Measurements from ENCODE around the gene ARHGDIB.

ARHGDIB gene

DNA sequence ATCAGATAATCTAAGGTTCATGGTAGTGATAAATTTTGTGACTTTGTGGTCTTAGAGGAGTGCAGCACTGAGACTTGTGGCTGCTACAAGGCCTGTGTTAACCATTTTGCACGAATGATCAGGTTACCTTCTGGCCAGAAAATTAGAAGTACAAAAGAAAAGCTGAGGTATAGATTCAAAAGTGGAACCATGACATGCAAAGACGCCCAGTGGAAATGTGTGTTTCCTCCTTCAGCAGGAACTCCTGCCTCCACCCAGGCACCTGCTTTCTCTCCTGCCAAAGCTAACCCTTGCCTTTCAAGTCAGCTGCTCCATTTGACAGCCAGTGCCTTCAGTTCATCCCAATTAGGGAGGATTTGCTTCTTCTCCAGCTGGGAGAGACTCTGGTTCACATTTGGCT lies 21.6 kb upstream of the ARHGDIB start:
- DNase-seq (ENCODE audit: low read depth): no peak

DNA sequence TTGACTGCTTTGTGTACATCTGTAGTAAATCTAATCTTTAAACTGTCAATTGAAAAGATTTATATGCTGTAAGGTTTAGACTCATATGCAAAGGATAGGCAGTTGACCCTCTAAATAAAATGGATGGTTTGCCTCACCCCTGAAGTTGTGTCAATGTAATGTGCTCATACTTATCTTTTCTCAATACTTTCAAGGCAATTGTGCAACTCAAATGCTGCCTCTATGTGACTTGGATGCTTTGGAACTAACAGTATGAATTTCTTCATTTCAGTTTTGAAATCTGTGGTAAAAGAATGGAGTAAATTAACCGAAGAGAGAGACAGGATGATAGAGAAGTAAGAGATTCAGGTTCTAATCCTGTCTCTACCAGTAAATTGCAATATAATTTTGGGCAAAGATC lies 21.2 kb upstream of the ARHGDIB start:
- DNase-seq (ENCODE audit: low read depth): no peak

DNA sequence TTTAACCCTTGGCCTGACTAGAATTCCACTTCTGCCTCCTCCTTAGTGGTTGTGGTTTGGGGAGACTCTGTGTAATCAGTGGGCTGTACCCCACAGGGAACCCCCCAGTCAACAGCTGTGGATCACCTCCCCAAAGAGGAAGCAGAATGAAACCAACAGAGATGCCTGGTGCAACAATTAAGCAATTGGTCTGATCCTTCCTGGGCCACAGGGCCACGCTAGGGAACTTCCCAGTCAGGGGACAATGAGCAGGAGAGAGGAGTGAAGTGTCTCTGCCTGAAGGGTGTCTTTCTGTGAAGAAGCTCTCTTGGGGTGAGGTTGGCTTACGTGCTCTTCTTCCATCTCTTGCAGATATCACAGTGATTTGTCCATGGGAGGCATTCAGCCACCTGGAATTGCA lies 19.6 kb upstream of the ARHGDIB start:
- DNase-seq (ENCODE audit: low read depth): no peak

DNA sequence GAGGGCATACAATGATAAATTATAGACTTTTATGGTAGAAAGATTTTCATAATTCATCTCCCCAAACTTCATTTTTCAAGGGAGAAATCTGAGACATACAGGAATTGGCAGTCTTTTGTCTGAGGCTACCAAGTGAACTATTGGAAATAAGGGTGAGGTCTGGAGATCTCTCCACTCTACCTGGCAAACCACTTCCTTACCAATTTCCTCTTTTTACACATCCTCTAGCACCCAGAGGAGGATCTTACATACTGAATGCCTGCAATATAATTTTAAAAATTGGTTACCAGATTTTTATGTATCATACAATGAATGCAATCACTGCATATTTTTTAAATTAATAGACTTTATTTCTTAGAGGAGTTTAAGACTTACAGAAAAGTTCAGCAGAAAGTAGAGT lies 18.1 kb upstream of the ARHGDIB start:
- DNase-seq (ENCODE audit: low read depth): no peak

DNA sequence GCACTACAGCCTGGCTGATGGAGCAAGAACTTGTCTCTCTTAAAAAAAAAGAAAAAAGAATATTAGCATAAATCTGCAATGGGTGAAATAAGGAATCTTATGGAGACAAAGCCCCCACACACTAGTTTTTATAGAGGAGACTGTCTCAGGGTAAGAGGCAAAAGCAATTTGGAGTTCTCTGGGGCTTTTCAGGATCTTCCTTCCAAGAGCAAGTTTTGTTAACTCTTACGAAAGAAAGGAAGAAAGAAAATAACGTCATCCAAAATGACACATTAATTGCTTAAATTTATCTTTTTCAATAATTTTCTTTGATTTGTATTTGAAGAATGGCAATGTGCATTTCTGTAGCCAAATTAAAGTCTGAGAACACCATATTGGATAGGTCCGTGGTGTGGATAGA lies 15.3 kb upstream of the ARHGDIB start:
- DNase-seq (ENCODE audit: low read depth): no peak

DNA sequence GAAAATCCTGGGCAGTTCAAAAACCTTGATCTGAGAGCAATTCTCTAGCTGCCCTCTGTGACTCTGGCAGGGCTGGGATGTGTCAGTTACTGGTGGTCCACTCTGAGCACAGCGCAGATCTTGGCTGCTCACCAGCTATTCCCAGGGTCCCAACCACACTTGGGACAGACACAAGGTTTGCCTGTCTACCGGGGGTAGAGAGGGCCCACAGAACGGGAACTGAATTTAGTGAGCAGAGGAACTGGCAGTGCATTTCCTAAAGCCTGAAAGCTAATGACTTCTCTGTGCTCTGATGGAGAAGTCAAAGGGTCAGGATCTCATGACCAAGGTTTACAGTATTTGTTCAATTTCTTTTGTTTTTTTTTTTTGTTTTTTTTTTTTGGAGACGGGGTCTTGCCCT lies 14.1 kb upstream of the ARHGDIB start:
- no peak for DNase-seq (ENCODE audit: low read depth)

DNA sequence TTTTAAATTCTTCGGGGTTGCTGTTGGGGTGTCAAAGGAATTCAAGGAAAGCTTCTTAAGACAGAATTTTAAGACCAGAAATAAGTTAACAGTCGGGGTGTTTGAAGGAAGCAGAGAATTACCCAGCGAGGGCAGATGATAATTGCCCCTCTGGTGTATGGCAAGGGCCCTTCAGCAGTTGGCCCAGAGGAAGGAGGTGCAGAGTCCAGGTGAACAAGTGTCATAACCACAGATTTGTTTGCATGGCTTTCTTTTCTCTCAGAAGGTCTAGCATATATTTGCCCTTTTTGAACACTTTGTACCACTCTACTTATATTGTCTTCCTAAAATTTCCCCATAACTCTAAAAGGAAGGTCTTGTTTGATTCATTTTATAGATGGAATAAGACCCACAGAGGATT lies 13.2 kb upstream of the ARHGDIB start:
- no peak for DNase-seq (ENCODE audit: low read depth)

DNA sequence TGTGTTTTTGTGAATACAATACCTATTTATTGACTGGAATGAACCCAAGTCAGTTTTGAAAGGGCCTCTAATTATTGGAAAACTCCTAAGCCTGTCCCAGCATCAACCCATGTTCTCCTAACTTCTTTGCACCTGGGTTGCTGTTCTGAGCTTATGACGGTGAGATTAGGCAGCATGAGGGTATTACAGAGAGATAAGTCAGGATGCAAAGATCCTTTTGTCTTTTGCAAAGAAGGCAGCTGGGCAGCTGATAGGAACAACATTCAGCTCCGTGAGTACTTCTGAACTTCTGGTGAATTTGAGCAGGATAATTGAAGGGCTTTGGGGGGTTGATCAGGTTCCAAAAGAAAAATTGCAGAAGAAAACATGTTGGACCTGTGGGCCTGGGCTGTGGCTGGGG lies 11.4 kb upstream of the ARHGDIB start, which contains the start of gene PDE6H:
PDE6H (plus strand) TSS at position 227 of the 400 bp plus-strand sequence. CDS start 4,971 bp downstream, outside the sequence.
- no peak for DNase-seq (ENCODE audit: low read depth)

DNA sequence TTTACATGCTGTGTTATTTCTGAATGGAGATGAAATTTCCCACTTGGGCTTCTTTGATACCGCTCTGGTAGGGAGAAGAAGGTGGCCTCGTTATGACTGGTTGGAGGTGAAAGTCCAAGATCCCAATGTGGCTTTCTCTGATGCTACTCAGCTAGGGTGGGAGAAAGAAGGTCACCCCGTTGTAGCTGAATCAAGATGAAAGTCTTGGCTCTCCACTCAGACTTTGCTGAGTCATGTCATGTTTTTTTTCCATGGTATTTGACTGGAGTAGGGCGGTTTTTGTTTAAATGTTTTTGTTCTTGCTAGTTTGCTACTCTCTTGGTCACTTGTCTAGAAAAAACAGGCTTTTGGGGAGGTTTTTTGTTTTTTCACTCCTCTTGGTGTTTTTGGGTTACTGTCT lies 9.1 kb upstream of the ARHGDIB start:
- no peak for DNase-seq (ENCODE audit: low read depth)

DNA sequence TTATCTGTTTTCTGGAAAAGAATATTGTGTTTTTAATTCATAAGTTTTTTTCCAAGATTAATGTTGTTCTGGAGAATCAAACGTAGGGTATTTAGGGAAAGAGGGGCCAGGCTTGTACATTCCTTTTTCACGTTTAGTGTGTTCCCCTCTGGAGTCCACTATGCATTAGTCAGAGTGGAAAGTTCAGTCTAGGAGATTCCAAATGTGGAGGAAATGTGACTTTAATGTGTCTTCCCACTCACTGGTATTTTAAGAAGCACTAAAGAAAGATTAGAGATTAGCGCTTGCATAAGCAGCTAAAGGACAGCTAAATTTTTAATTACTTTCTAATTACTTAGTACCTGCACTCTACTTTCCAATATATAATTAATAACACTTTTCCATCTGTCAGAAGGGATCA lies 7.1 kb upstream of the ARHGDIB start:
- no peak for DNase-seq (ENCODE audit: low read depth)

DNA sequence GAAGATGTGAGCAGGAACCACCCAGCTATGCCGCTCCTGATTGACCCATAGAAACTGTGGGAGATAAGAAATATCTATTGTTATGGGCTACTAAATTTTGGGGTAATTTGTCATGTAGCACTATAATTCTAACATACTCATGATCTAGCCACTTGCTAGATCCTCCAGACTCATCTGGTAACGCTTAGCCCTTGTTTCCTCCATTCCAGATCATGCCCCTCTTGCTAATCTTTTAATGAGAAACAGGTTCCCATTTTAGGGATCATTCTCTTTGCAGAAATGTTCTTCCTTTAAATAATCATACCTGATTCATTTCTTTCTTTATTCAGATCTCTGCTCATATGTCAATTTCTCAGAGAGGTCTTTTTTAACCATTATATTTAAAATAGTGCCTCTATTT lies 3.8 kb upstream of the ARHGDIB start:
- DNase-seq (ENCODE audit: low read depth): no peak

DNA sequence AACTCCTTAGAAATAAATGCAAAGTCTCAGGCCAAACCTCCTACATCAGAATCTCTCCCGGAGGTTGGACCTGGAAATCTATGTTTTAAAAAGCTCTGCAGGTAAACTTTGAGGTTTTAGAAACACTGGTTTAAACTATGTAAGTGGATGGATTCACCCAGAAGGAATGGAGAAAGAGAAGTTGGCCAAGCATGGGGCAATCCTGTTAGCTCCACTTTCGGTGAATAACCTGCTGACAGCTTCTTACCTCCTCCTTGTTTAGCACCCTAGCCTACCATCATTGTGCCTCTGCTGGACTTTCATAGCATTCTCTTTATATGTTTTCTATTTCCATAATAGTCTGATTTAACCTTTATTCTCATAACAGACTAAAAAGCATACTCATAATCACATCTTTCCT lies 3.0 kb upstream of the ARHGDIB start:
- DNase-seq (ENCODE audit: low read depth): no peak

DNA sequence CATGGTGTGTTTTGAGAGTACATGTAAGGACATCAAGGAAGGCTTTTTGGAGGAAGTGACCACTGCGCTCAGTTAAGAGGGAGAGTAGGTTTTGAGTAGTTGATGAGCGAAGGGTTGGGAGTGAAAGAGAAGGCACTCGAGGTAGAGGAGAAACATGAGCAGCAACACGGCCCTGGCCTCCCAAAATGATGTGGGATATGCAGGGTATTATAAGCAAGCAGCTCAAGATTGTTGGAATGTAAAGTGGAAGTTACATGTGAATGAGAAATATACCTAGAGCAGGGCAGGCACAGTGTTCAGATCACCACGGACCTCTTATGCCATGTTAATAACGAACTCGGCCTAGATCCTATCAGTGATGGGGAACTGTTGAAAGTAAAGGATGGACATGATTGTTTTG lies 2.1 kb upstream of the ARHGDIB start:
- DNase-seq (ENCODE audit: low read depth): no peak

DNA sequence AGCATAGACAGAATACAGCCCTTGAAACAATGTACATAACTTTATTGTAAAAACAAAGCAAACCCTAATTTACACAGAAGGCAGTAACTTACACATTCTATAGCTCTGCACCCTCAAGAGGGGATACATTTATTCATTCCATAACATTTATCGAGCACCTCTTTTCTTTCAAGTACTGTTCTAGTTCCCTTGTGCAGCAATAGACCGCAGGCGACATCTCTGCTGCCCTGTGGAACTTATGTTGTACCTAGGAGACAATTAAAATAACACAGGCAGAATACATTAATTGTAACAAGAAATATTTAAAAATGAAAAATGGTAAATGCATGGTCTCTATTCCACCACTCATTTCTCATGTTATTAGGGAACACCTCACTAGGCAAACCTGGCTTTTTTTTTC lies 1.4 kb upstream of the ARHGDIB start:
- DNase-seq (ENCODE audit: low read depth): no peak

DNA sequence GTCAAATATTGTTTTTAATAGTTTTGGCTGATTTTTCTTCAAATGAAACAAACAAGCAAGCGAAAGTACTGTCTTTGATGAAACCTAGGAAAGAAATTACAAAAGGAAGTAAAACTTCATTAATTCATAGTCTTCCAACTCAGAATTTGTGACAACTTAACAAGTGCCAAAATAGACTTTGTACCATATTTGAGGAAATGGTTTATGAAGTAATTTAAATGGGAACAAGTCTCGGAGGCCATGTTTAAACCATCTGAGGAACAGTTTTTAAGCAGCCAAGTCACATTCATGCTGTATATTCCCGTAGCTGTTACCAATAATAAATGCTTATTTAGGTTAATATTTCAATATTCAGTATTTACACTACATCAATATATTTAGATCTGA lies 745 bp upstream of the ARHGDIB start:
- DNase-seq (ENCODE audit: low read depth): no peak

DNA sequence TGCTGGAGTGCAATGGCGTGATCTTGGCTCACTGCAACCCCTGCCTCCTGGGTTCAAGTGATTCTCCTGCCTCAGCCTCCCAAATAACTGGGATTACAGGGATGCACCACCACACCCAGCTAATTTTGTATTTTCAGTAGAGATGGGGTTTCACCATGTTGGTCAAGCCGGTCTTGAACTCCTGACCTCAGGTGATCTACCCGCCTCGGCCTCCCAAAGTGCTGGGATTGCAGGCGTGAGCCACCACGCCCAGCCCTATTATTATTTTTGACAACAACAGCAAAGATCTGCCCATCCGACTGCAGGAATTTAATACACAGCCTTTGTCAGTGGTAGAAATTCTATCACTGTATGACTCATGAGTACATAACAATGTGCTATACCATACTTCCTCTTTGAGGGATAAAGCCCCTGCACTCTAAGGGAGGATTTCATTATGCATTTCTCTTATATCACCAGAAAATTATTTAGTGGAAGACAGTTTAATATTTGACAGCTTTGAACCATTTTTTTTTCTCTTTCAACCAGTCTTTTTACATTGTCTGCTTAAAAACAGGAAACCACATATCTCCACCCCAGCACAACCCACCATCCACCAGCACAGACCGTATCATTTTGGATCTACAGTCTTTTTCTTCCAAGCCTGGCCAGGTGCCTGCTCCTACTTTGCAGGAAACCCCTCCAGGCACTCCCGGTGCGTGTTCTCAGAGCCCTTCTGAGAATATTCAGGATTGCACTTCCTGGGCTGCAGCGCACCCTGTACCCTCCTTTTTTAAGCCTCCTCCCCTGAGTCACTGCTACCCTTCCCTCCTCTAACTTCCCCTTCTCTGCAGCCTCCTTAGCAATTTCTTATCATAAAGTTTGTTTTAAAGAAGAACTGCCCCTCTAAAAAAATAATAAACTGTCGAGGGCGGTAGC lies 594 bp downstream of the ARHGDIB start:
- no peak for DNase-seq (ENCODE audit: low read depth)

DNA sequence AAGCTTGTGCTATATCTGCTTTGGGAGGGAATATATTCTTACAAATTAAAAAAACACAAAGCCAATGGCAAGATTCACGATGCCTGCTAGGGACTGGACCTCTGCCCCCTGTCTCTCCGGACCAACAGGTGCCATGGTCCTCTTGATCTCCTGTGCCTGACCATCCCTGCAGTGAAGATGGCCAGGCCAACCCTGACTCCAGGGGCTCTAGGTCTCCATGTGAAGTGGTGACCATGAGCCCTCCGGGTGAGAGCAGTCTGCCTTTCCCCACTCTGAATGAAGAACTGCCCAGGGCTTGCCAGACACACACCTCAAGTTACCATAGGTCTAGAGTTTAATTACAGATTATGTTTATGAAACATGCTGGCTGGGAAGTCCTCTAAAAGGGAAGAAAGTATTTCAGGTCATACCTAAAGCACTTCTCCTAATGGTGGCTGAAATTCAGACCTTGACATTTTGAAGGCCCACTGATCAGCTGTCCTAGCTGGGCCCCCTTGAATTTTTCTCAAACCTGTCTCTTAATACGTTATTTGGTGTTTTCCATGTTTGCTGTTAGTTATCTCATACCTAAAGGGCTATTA lies 1.4 kb downstream of the ARHGDIB start:
- DNase-seq (ENCODE audit: low read depth): no peak

DNA sequence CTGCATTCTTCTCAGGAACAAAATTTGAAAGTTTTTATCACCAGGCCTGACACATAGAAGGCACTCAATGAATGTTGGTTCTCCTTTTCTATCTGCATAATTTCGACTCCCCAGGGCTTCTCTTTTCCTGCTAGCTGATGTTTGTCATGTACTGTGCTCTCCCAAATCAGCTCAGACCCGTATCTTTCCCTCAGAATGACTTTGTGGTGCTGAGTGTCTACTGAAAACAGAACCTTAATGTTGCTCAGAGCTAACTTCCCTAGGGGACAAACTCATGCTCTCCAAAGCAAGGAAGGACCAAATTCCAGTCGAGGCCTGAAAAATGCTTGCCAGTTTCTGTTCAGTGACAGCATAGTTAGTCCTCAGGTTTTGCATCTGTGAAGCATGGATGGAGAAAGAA lies 1.9 kb downstream of the ARHGDIB start:
- no peak for DNase-seq (ENCODE audit: low read depth)

DNA sequence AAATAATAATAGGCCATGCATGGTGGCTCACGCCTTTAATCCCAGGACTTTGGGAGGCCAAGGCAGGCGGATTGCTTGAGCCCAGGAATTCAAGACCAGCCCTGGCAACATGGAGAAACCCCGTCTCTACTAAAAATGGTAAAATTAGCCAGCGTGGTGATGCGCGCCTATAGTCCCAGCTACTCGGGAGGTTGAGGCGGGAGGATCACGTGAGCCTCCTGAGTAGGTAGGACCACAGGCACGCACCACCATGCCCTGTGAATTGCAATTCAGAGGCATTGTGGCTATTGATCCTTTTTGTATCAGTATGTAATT lies 2.3 kb downstream of the ARHGDIB start:
- DNase-seq (ENCODE audit: low read depth): no peak

DNA sequence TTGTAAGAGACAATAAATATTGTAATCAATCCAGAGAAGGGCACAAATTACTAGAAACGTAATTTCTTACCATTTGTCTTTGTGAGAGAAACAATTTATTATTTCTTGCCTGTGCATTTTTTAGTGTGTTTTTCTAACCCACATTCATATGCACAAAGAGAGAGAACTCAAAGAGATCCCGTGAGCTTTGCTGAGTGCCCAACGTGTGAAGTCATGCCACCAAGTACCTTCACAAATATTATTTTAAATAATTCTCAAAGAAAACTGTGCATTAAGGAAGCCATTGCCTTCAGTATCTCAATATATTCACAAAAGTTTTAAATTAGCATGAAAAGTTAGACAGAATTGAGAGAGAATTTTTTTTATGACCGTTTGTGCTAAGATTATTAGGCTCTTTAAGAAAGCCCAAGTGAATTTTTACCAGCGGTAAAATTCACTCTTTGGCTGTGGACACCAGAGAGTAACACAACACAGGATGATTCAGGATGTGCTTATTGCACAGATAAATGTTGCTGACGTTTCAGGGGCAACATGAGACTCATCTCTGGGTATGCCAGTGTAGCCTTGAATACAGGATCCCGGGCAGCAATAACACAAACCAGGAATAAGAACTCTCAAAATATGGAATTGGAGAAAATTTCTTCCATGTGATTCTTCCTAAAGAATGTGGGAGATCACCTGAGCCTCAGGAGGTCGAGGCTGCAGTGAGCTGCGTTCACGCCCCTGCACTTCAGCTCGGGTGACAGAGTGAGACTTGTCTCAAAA lies 2.9 kb downstream of the ARHGDIB start:
- DNase-seq (ENCODE audit: low read depth): no peak

DNA sequence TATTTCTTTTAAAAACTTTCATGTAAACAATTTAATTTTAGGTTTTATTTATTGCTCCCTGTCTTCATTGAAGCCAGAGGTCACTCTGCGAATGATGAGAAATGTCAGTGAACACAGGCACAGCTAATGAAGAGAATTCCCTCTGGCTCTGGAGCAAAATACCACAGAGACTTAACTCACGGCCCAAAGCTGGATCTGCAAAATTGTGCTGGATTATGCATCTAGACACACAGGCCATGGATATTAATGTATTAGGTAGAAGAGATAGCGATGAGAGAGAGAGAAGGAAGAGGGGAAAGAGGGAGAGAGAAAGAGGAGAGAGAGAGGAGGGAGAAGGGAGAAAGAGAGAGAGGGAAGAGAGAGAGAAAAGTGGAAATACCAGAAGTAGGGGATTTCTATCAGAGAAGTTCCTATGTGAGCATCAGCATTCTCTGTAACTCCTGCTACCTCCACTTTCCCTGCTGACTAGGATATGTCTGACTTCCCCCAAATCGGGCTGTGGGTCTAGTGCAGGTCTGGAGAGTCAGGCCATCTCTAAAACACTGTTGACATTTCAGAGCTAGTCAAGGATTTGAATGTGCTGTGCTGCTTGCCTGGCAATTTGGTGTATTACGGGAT lies 3.7 kb downstream of the ARHGDIB start:
- DNase-seq (ENCODE audit: low read depth): no peak

DNA sequence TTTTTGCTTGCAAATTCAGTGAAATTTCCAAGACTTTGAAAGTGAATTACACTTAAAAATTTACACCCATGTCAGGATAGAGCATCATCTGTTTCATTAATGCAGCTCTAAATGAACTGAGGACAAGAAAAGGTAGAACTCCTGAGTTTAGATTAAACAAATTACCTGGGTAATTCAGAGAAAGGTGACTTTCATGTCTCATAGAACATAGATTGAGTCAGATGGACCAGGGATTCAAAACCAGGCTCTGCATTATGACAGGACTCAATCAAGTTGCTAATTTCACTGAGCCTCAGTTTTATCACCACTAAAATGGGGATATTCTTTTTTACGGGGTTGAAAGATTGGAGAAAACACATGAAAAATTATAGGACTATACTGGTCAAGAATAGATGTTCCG lies 4.5 kb downstream of the ARHGDIB start:
- DNase-seq (ENCODE audit: low read depth): no peak

All from activated gamma-delta T cell treated with anti-CD3 and anti-CD28 coated beads, Interleukin-2, amount 50 U/mL, for 16 hours (primary cell).